Glutamatergic neuron (in vitro differentiated cells): ENCODE results near the gene FAM216A. TPM values are rescaled to one million over a fixed set of nuclear protein-coding genes. Genes with fewer than 3 reads are reported as not detected.

ENCODE experiments used
- DNase-seq: peaks from one replicate; pipeline ENCODE4 v3.0.0; 2022
- H3K27ac Mint-ChIP-seq: one replicate; pipeline ENCODE4 v1.8.0; 2020; ENCODE audit warnings: mild to moderate bottlenecking, mixed read lengths, inconsistent platforms; ENCODE audit not compliant: unreplicated experiment
- H3K27me3 Mint-ChIP-seq: one replicate; pipeline ENCODE4 v1.8.0; 2020; ENCODE audit warnings: mild to moderate bottlenecking, moderate library complexity, mixed read lengths, inconsistent platforms; ENCODE audit not compliant: unreplicated experiment
- H3K36me3 Mint-ChIP-seq: one replicate; pipeline ENCODE4 v1.8.0; 2020; ENCODE audit warnings: mild to moderate bottlenecking, mixed read lengths, inconsistent platforms; ENCODE audit not compliant: unreplicated experiment
- H3K4me1 Mint-ChIP-seq: one replicate; pipeline ENCODE4 v1.8.0; 2020; ENCODE audit warnings: mild to moderate bottlenecking, low read depth, mixed read lengths, inconsistent platforms; ENCODE audit not compliant: unreplicated experiment
- H3K4me3 Mint-ChIP-seq: one replicate; pipeline ENCODE4 v1.8.0; 2020; ENCODE audit warnings: mild to moderate bottlenecking, mixed read lengths, inconsistent platforms; ENCODE audit not compliant: unreplicated experiment
- H3K9me3 Mint-ChIP-seq: one replicate; pipeline ENCODE4 v1.8.0; 2020; ENCODE audit warnings: mild to moderate bottlenecking, moderate library complexity, mixed read lengths, inconsistent platforms; ENCODE audit not compliant: unreplicated experiment
- total RNA-seq: library from RNA; stranded (reverse); fragmentation: NEBNext Ultra II Directional; extraction: Animal tissue kit (Norgen Biotek cat#: 25700); gene quantifications from one replicate; pipeline ENCODE4 v1.2.1, GENCODE V29; 2021; ENCODE audit not compliant: unreplicated experiment
- TF ChIP-seq, protein P1 (sequence below): fragments of 200-600 bp; sonication (generic); IDR thresholded peaks from one replicate; pipeline ENCODE4 v1.5.0; 2021; ENCODE audit not compliant: partially characterized antibody, unreplicated experiment

The FAM216A gene
- total RNA-seq, 1 donor from 2014 or later = 21.7 TPM

DNA sequence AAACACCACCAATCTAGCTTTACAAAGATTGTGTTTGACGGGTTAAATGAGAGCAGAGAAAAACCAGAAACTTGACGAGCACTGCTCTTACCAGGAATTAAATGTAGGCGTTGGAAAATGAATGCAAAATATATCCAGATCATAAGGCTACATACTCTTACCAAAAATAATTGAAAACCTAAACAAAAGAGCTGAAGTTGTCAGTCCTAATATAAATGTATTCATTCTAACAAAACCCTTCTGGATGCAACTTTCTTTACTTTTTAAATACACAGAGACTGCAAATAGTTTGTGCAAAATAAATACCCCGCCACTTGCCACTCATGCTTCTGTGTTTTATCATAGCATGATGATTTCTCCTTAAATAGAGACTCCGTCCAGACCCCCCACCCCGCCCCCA lies 66.2 kb downstream of the FAM216A start:
- Mint-ChIP-seq H3K27me3 (no peaks in the 10 kb centered on the region), H3K4me1 (no peaks in the 10 kb centered on the region), H3K27ac (no peak overlapping the region), H3K4me3 (no peak overlapping the region), H3K9me3 (peaks cover 2% of the 10 kb centered on the region), H3K36me3 (no peaks in the 10 kb centered on the region)
- TF ChIP-seq, protein P1, sequence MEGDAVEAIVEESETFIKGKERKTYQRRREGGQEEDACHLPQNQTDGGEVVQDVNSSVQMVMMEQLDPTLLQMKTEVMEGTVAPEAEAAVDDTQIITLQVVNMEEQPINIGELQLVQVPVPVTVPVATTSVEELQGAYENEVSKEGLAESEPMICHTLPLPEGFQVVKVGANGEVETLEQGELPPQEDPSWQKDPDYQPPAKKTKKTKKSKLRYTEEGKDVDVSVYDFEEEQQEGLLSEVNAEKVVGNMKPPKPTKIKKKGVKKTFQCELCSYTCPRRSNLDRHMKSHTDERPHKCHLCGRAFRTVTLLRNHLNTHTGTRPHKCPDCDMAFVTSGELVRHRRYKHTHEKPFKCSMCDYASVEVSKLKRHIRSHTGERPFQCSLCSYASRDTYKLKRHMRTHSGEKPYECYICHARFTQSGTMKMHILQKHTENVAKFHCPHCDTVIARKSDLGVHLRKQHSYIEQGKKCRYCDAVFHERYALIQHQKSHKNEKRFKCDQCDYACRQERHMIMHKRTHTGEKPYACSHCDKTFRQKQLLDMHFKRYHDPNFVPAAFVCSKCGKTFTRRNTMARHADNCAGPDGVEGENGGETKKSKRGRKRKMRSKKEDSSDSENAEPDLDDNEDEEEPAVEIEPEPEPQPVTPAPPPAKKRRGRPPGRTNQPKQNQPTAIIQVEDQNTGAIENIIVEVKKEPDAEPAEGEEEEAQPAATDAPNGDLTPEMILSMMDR = no peak
- no peak for DNase-seq

DNA sequence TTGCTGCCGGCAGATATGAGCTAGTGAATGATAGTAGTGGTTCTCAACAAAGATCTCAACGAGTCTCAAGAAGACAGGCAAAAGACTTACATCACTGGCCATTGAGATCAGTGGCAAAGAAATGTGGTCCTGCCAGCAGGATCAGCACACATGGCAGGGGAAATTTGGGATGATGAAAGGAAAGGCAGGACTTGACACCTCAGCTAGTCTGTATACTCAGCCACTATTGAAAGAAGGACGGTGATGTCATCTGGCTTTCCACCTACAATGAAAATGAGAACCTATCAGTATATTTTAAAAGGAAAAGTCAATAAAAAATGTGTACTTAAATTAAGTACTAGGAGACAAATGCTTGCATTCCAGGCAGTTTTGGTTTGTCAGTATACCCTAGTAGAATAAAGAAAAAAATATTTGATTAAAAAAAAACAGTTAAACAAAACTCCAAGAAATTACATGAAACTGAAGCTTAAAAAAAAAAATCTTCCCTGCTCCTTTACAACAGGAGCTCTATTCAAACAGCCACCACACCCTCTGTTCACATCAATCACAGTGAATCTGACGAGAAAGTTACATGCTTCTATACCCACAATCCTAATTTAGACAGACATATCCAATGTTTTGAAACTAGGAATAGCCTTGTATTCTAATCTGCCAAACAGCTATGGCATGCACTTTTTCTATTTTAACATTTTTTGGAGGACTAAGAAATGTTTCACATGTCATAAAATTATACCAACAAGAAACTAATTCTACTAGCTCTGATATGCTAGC lies 68.4 kb downstream of the FAM216A start:
- Mint-ChIP-seq H3K4me1 (no peaks in the 10 kb centered on the region), H3K27ac (no peak overlapping the region), H3K4me3 (no peak overlapping the region), H3K36me3 (no peaks in the 10 kb centered on the region), H3K9me3 (peaks cover 2% of the 10 kb centered on the region), H3K27me3 (no peaks in the 10 kb centered on the region)
- no peak for DNase-seq
- TF ChIP-seq, protein P1 = no peak

DNA sequence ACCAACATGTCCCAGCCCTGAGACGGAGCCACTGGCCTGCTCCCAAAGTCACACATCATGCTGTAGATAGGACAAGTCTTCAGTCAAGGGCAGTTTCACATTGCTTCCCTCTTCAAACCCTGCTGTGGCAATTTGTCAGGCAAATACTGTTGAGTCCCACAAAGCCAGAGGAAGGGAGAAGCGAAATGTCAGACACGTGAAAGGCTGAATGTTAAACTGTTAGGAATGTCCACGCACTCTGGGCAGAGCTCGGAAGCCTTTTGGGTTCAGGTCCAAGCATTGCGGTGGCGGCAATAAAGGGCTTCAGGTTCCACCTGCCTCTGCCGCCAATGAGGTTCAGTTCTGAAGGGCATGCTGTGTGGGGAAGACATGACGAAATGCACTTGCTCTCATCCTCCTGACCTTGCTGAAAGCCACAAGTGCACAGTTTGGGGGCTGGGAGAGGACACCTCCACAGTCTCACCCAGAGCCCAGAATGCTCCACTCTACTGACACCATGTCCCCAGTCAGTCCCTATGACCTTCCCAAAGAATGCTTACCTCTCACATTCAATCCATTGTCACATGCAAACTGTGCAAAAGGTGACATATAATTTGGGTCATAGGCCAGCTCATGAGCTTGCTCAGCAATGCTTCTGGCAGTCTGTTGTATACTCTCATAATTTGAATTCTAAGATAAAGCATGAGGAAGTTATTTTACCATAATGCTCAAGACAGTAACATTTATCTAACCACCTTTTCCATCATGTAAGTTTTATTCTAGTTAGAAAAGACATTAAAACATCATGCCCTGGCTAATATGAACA lies 69.2 kb downstream of the FAM216A start:
- no peak for DNase-seq

DNA sequence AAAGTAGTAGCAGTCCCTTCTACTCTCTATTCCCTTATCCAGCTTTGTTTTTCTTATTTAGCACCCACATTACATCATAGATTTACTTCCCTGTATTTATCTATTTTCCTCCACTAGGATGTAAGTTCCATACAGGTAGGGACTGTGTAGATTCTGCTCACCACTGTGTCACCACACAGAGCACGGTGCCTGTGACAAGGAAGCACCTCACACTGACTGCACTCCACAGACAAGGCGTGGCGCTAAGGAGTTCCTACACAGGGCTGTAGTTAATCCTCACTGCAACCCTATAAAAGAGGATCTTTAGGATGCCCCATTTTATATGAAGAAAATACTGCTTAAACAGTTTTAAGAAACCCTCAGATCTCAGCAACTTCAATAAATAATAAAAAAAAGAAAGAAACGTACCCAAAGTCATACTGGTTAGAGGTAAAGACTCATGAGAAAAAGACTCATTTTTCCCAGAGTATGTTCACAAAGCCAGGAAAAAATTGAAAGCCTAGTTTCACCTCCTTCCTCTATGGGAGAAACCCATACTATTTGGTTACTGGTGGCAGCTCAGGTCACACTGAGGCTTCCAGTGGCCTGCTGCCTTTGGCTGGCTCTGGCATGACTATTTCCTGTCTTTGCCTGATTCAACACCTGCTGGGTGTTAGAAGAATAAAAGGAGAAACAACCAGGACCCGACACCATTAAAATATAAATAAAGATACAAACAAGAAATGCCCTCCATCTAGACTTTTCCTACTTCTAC lies 70.4 kb downstream of the FAM216A start:
- Mint-ChIP-seq H3K9me3 (peaks cover 2% of the 10 kb centered on the region), H3K4me3 (no peak overlapping the region), H3K4me1 (no peaks in the 10 kb centered on the region), H3K27ac (no peak overlapping the region), H3K27me3 (no peaks in the 10 kb centered on the region), H3K36me3 (no peaks in the 10 kb centered on the region)
- DNase-seq = no peak
- TF ChIP-seq, protein P1 = no peak

More for the DNA sequence above, 69.2 kb downstream of the FAM216A start:
- peaks cover 2% of the 10 kb centered on the region for H3K9me3 Mint-ChIP-seq
- no peak overlapping the region for H3K4me3 Mint-ChIP-seq
- H3K27ac Mint-ChIP-seq = no peak overlapping the region
- H3K36me3 Mint-ChIP-seq = no peaks in the 10 kb centered on the region
- H3K27me3 Mint-ChIP-seq = no peaks in the 10 kb centered on the region
- TF ChIP-seq, protein P1 = no peak
- no peaks in the 10 kb centered on the region for H3K4me1 Mint-ChIP-seq

Other genes starting within 250 kb of the FAM216A start
- 269 TPM for gene ATP2A2, start 187.6 kb upstream of the FAM216A start, total RNA-seq
- gene ANAPC7, start 65.1 kb upstream of the FAM216A start, total RNA-seq = 93.7 TPM
- 190 TPM for gene ARPC3, start 18.5 kb upstream of the FAM216A start, total RNA-seq
- gene GPN3, start 588 bp upstream of the FAM216A start, total RNA-seq = 17.5 TPM
- 94.6 TPM for gene VPS29, start 33.3 kb downstream of the FAM216A start, total RNA-seq
- 0.49 TPM for gene RAD9B, start 33.5 kb downstream of the FAM216A start, total RNA-seq
- 11.4 TPM for gene PPTC7, start 114.5 kb downstream of the FAM216A start, total RNA-seq
- 21.8 TPM for gene TCTN1, start 145.3 kb downstream of the FAM216A start, total RNA-seq
- gene HVCN1, start 220.3 kb downstream of the FAM216A start, total RNA-seq = 0.71 TPM